ENCODE measurements around the gene RSRP1. TPM values are rescaled to one million over a fixed set of nuclear protein-coding genes. Genes with fewer than 3 reads are reported as not detected.

RSRP1 gene
- total RNA-seq, 1 experiment from 2014 or later: 113 TPM

DNA sequence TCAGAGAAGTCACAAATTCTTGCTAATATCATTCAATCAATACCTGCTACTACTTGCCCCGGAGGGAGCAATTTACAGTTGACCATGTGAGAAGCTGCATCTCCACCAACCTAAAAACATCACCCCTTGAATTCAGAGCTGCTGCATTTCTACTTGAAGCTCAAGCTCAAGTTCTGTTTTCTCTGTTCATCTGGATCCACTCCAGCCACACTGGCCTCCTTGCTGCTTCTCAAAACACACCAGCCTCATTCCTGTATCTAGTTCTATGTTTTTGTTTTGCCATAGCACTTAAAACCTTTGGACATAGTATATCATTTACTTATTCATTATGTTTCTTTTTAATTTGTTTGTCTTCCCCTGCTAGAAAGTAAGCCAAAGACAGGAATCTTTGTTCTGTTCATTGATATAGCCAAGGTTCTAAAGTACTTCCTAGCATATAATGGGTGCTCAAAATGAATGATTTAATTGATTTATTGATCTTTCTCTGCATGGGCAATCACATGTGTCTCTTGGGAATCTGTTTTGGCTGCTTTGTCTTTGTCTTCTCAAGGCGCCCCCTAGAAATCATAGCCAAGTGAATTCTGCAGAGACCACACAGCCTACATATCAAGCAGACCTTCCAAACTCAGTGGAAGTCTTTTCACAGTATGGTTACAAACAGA, 38.6 kb downstream of the RSRP1 start:
- ChIA-PET CTCF (interaction anchor here (0.8 kb wide), 1 partner anchor 361 kb away, joined by 3 read pairs; no protein-coding TSS in a partner anchor), POLR2A (ENCODE audit: unreplicated experiment) (no interaction called here)
- Histone ChIP-seq H2AFZ (no peak overlapping the region), H3K4me3 (no peak overlapping the region), H3K27ac (no peak overlapping the region), H3K4me2 (no peak overlapping the region), H3K4me1 (replicated peaks; ENCODE audit: insufficient read depth) (no peaks in the 10 kb centered on the region), H3K36me3 (ENCODE audit: low read depth) (no peaks in the 10 kb centered on the region), H3K79me2 (ENCODE audit: low read depth) (no peaks in the 10 kb centered on the region), H3K9me2 (ENCODE audit: insufficient read depth) (no peaks in the 10 kb centered on the region), H3F3A (ENCODE audit: insufficient read depth, low read depth) (no peaks in the 10 kb centered on the region), H3K9me3 (ENCODE audit: insufficient read depth, low read depth) (no peaks in the 10 kb centered on the region), H3K27me3 (ENCODE audit: insufficient read depth, low read depth) (no peaks in the 10 kb centered on the region), H4K20me1 (ENCODE audit: insufficient read depth) (no peaks in the 10 kb centered on the region)
- DNase-seq: no peak
- intact Hi-C loops (cut with micrococcal nuclease; ENCODE audit: unreplicated experiment): loop anchor here (10.0 kb wide), 1 partner anchor 94 kb away; no protein-coding TSS in a partner anchor
- no peak for TF ChIP-seq EZH2 (IDR thresholded peaks at IDR 0.05; ENCODE audit: low read depth)
- no peak for TF ChIP-seq CTCF (conservative IDR thresholded peaks at IDR 0.05)
- BruUV-seq (replicated peaks): no TSS peak

- H3K79me2 ChIP-seq (ENCODE audit: low read depth): no peaks in the 10 kb centered on the region
- H2AFZ ChIP-seq: no peak overlapping the region
- TF ChIP-seq EZH2 (IDR thresholded peaks at IDR 0.05; ENCODE audit: low read depth) (no peak), CTCF (conservative IDR thresholded peaks at IDR 0.05) (no peak)
- H4K20me1 ChIP-seq (ENCODE audit: insufficient read depth): no peaks in the 10 kb centered on the region
- intact Hi-C loops (cut with micrococcal nuclease; ENCODE audit: unreplicated experiment): loop anchor here (10.0 kb wide), 1 partner anchor 93 kb away; no protein-coding TSS in a partner anchor
- BruUV-seq (replicated peaks): no TSS peak
- H3K27me3 ChIP-seq (ENCODE audit: insufficient read depth, low read depth): no peaks in the 10 kb centered on the region
- H3K4me1 ChIP-seq (replicated peaks; ENCODE audit: insufficient read depth): no peaks in the 10 kb centered on the region
- H3K4me3 ChIP-seq: no peak overlapping the region
- no peak for DNase-seq
- POLR2A ChIA-PET (ENCODE audit: unreplicated experiment): no interaction called here
- no peak overlapping the region for H3K4me2 ChIP-seq
- H3F3A ChIP-seq (ENCODE audit: insufficient read depth, low read depth): no peaks in the 10 kb centered on the region
- no peaks in the 10 kb centered on the region for H3K9me3 ChIP-seq (ENCODE audit: insufficient read depth, low read depth)
- H3K27ac ChIP-seq: no peak overlapping the region
- no peaks in the 10 kb centered on the region for H3K9me2 ChIP-seq (ENCODE audit: insufficient read depth)
- H3K36me3 ChIP-seq (ENCODE audit: low read depth): no peaks in the 10 kb centered on the region
- CTCF ChIA-PET: interaction anchor here (0.8 kb wide), 1 partner anchor 360 kb away, joined by 3 read pairs; no protein-coding TSS in a partner anchor
Measured at GRCh38 chr1:25208092-25208491, 39.2 kb downstream of the RSRP1 start.

DNA sequence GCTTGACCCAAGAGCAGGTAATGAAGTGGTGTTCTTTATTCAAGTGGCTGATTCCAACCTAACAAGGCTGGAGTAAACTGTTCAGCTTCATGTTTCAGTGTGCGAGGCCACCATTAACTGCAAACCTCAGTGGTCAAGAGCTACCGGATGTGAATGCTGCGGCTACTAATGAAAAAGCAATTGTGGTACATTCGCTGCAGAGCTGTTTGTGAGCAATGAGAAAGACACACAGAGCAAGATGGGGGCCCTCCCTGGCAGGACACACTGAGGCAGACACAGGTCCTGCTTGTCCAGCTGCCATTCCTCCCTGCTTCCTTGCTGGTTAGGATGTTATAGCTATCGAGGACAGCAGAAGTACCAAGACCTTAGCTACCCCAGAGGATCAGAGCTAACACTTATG, 41.1 kb downstream of the RSRP1 start:
- ChIA-PET POLR2A (ENCODE audit: unreplicated experiment) (no interaction called here), CTCF (no interaction called here)
- TF ChIP-seq EZH2 (IDR thresholded peaks at IDR 0.05; ENCODE audit: low read depth) (no peak), CTCF (conservative IDR thresholded peaks at IDR 0.05) (no peak)

More for the DNA sequence above, 41.1 kb downstream of the RSRP1 start:
- Histone ChIP-seq H3K27ac (no peak overlapping the region), H3K27me3 (ENCODE audit: insufficient read depth, low read depth) (no peaks in the 10 kb centered on the region), H3K36me3 (ENCODE audit: low read depth) (no peaks in the 10 kb centered on the region), H3F3A (ENCODE audit: insufficient read depth, low read depth) (no peaks in the 10 kb centered on the region), H3K4me3 (no peak overlapping the region), H3K4me2 (no peak overlapping the region), H3K4me1 (replicated peaks; ENCODE audit: insufficient read depth) (no peaks in the 10 kb centered on the region), H3K9me3 (ENCODE audit: insufficient read depth, low read depth) (no peaks in the 10 kb centered on the region), H4K20me1 (ENCODE audit: insufficient read depth) (no peaks in the 10 kb centered on the region), H3K9me2 (ENCODE audit: insufficient read depth) (no peaks in the 10 kb centered on the region), H3K79me2 (ENCODE audit: low read depth) (no peaks in the 10 kb centered on the region), H2AFZ (no peak overlapping the region)
- BruUV-seq (replicated peaks): no TSS peak
- DNase-seq: no peak
- intact Hi-C loops (cut with micrococcal nuclease; ENCODE audit: unreplicated experiment): loop anchor here (10.0 kb wide), 1 partner anchor 91 kb away; no protein-coding TSS in a partner anchor

All from PC-9 (cell line).